ENCODE measurements around the gene ERBB2. TPM values are rescaled to one million over a fixed set of nuclear protein-coding genes. Genes with fewer than 3 reads are reported as not detected.

Gene ERBB2
- total and polyA plus RNA-seq, 2 of the 13 experiments (the other 11 are each of a cell fraction or from before 2014, with no cell fraction given), result 57.7 to 64.1 TPM

DNA sequence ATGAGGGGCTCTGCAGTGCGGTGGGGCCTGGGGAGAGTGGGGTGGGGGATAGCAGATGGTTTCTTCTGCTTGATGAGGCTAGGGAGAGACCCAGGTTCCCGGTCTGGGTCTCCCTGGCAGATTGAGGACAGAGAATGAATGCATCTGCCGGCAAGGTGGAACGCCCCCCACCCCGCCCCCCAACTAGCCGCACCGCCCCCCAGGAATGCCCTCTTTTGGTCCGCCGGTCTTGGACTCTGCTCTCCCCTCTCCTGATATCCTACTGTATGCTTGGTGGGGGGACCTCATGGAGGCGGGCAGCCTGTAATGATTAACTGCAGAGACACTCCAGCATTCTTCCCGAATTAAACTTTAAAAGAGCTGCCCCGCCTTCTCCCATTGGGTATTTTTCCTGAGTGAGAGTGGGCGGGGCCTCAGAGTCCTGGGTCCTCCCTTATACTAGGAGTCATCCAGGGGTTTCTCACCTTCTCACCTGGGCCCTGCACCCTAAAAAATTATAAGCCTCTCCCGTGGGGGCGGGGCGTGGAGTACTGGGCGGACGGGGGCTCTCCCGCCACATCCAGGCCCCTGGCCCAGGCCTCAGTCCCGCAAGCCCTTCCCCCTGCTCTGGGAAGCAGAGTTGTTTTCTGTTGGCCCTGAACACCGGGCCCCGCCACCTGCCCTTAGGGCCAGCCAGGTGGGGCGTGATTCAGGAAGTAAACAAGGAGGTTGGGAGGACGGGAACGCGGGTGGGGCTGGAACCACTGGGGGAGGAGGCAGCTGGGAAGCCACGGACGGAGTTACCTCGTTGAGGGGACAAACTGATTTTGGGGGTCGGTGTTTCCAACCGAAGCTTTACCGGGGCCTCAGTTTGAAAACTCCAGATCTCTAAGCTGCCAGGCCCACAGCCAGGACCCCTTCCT, 39.4 kb downstream of the ERBB2 start (continued):
- TF ChIP-seq, protein P1, sequence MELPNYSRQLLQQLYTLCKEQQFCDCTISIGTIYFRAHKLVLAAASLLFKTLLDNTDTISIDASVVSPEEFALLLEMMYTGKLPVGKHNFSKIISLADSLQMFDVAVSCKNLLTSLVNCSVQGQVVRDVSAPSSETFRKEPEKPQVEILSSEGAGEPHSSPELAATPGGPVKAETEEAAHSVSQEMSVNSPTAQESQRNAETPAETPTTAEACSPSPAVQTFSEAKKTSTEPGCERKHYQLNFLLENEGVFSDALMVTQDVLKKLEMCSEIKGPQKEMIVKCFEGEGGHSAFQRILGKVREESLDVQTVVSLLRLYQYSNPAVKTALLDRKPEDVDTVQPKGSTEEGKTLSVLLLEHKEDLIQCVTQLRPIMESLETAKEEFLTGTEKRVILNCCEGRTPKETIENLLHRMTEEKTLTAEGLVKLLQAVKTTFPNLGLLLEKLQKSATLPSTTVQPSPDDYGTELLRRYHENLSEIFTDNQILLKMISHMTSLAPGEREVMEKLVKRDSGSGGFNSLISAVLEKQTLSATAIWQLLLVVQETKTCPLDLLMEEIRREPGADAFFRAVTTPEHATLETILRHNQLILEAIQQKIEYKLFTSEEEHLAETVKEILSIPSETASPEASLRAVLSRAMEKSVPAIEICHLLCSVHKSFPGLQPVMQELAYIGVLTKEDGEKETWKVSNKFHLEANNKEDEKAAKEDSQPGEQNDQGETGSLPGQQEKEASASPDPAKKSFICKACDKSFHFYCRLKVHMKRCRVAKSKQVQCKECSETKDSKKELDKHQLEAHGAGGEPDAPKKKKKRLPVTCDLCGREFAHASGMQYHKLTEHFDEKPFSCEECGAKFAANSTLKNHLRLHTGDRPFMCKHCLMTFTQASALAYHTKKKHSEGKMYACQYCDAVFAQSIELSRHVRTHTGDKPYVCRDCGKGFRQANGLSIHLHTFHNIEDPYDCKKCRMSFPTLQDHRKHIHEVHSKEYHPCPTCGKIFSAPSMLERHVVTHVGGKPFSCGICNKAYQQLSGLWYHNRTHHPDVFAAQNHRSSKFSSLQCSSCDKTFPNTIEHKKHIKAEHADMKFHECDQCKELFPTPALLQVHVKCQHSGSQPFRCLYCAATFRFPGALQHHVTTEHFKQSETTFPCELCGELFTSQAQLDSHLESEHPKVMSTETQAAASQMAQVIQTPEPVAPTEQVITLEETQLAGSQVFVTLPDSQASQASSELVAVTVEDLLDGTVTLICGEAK (IDR thresholded peaks at IDR 0.05), result no peak
- TF ChIP-seq, protein P1 (CRISPR knock-in tag; IDR thresholded peaks at IDR 0.05), result peak; percentile 44; the same call in 1 of the 2 replicates
- TF ChIP-seq ZNF138 (CRISPR knock-in tag; IDR thresholded peaks at IDR 0.05; ENCODE audit: low read depth), result no peak
- peak; percentile 95 for TF ChIP-seq FOXK1 (CRISPR knock-in tag; IDR thresholded peaks at IDR 0.05; ENCODE audit: borderline replicate concordance, low read depth)
- TF ChIP-seq ATF7-NPFF (CRISPR knock-in tag; IDR thresholded peaks at IDR 0.05; ENCODE audit: low read depth), result 0 out of 2 replicates have a peak, but pooled peaks have one; percentile 48
- TF ChIP-seq, protein P2, sequence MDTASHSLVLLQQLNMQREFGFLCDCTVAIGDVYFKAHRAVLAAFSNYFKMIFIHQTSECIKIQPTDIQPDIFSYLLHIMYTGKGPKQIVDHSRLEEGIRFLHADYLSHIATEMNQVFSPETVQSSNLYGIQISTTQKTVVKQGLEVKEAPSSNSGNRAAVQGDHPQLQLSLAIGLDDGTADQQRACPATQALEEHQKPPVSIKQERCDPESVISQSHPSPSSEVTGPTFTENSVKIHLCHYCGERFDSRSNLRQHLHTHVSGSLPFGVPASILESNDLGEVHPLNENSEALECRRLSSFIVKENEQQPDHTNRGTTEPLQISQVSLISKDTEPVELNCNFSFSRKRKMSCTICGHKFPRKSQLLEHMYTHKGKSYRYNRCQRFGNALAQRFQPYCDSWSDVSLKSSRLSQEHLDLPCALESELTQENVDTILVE (CRISPR knock-in tag; IDR thresholded peaks at IDR 0.05), result peak; percentile 80
- TF ChIP-seq, protein P3, sequence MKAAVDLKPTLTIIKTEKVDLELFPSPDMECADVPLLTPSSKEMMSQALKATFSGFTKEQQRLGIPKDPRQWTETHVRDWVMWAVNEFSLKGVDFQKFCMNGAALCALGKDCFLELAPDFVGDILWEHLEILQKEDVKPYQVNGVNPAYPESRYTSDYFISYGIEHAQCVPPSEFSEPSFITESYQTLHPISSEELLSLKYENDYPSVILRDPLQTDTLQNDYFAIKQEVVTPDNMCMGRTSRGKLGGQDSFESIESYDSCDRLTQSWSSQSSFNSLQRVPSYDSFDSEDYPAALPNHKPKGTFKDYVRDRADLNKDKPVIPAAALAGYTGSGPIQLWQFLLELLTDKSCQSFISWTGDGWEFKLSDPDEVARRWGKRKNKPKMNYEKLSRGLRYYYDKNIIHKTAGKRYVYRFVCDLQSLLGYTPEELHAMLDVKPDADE (CRISPR knock-in tag; IDR thresholded peaks at IDR 0.05), result peak; percentile 10; the same call in 1 of the 2 replicates
- peak; percentile 77 for TF ChIP-seq NCOA2 (CRISPR knock-in tag; IDR thresholded peaks at IDR 0.05)
- TF ChIP-seq NONO (IDR thresholded peaks at IDR 0.05), result no peak
- TF ChIP-seq NONO (CRISPR knock-in tag; conservative IDR thresholded peaks at IDR 0.05), result peak; percentile 97
- TF ChIP-seq ZNF451 (CRISPR knock-in tag; IDR thresholded peaks at IDR 0.05), result no peak; the same call in none of the 2 replicates
- no peak for TF ChIP-seq ZBTB7B (CRISPR knock-in tag; IDR thresholded peaks at IDR 0.05)
- TF ChIP-seq ZNF274 (CRISPR knock-in tag; IDR thresholded peaks at IDR 0.05), result peak; percentile 76; the same call in 1 of the 2 replicates
- TF ChIP-seq ETV5 (CRISPR knock-in tag; IDR thresholded peaks at IDR 0.05; ENCODE audit: borderline replicate concordance), result peak; percentile 90
- peak; percentile 58; the same call in 1 of the 2 replicates for TF ChIP-seq ZNF143 (CRISPR knock-in tag; IDR thresholded peaks at IDR 0.05)
- TF ChIP-seq MIXL1 (CRISPR knock-in tag; IDR thresholded peaks at IDR 0.05), result peak; percentile 70
- peak; percentile 98 for TF ChIP-seq TBX2 (CRISPR knock-in tag; IDR thresholded peaks at IDR 0.05; ENCODE audit: borderline replicate concordance)
